Stomach (tissue), 4 donors: ENCODE results near the gene P2RY8.

Experiments used
- POLR2A ChIP-seq, 4 donors: fragments of 450-650 bp; IDR thresholded peaks; one replicate each; pipeline ENCODE4 v1.6.1; 2016; ENCODE audit warnings: antibody characterized with exemption in 4 of 4, control low read depth in 2 of 4, mild to moderate bottlenecking in 1 of 4, moderate library complexity in 1 of 4
- TF ChIP-seq, protein P1 (sequence below), 7 experiments: fragments of 450-650 bp in 4 of 7; fragments of 200-600 bp in 3 of 7; sonication (generic) in 3 of 7; IDR thresholded peaks; one replicate each; pipeline ENCODE4 v1.5.1; 2016 to 2019; ENCODE audit warnings: antibody characterized with exemption in 7 of 7, control low read depth in 2 of 7, mild to moderate bottlenecking in 1 of 7

DNA sequence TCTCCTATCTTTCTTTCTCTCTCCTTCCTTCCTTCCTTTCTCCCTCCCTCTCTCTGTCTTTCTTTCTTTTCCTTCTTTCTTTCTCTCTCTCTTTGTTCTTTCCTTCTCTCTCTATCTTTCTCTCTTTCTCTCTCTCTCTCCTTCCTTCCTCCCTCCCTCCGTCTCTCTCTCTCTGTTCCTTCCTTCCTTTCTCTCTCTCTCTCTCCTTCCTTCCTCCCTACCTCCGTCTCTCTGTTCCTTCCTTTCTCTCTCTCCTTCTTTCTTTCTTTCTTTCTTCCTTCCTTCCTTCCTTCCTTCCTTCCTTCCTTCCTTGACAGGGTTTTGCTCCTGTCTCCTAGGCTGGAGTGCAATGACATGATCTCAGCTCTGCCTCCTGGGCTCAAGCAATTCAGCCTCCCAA, 24.2 kb upstream of the P2RY8 start:
- TF ChIP-seq, protein P1, sequence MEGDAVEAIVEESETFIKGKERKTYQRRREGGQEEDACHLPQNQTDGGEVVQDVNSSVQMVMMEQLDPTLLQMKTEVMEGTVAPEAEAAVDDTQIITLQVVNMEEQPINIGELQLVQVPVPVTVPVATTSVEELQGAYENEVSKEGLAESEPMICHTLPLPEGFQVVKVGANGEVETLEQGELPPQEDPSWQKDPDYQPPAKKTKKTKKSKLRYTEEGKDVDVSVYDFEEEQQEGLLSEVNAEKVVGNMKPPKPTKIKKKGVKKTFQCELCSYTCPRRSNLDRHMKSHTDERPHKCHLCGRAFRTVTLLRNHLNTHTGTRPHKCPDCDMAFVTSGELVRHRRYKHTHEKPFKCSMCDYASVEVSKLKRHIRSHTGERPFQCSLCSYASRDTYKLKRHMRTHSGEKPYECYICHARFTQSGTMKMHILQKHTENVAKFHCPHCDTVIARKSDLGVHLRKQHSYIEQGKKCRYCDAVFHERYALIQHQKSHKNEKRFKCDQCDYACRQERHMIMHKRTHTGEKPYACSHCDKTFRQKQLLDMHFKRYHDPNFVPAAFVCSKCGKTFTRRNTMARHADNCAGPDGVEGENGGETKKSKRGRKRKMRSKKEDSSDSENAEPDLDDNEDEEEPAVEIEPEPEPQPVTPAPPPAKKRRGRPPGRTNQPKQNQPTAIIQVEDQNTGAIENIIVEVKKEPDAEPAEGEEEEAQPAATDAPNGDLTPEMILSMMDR (IDR thresholded peaks at IDR 0.05), result no peak
- TF ChIP-seq POLR2A (IDR thresholded peaks at IDR 0.05), result no peak
